Activated naive CD8-positive, alpha-beta T cell treated with anti-CD3 and anti-CD28 coated beads, Interleukin-2, amount 10 ng/mL, durations not matched to agents 7 days and 5 days (primary cell): Measurements from ENCODE around the gene KCNA5. TPM values are rescaled to one million over a fixed set of nuclear protein-coding genes. Genes with fewer than 3 reads are reported as not detected.

ENCODE experiments used
- ATAC-seq: fragments of 150-1000 bp; cut with Tn5 transposase; one replicate; pipeline ENCODE4 v1.10.0; 2021; ENCODE audit warnings: low read depth, moderate library complexity
- POLR2A ChIA-PET: fragments of 350-600 bp; sonication (Branson Sonifier 250); formaldehyde crosslinking; loops from one replicate; lab custom pipeline; 2021; ENCODE audit warnings: antibody characterized with exemption; lab: Charles Lee
- DNase-seq: peaks from one replicate; pipeline ENCODE4 v3.0.0; 2021
- H3K27ac Mint-ChIP-seq: one replicate; pipeline ENCODE4 v1.8.0; 2022; ENCODE audit warnings: mild to moderate bottlenecking, mixed read lengths
- H3K27me3 Mint-ChIP-seq: one replicate; pipeline ENCODE4 v1.8.0; 2022; ENCODE audit warnings: mild to moderate bottlenecking, moderate library complexity, mixed read lengths
- H3K36me3 Mint-ChIP-seq: one replicate; pipeline ENCODE4 v1.8.0; 2021; ENCODE audit warnings: mild to moderate bottlenecking, mixed read lengths
- H3K4me1 Mint-ChIP-seq: one replicate; pipeline ENCODE4 v1.8.0; 2021; ENCODE audit warnings: mixed read lengths
- H3K4me3 Mint-ChIP-seq: one replicate; pipeline ENCODE4 v1.8.0; 2022; ENCODE audit warnings: mild to moderate bottlenecking, moderate library complexity, mixed read lengths
- H3K9me3 Mint-ChIP-seq: one replicate; pipeline ENCODE4 v1.8.0; 2021; ENCODE audit warnings: mixed read lengths
- total RNA-seq, 2 experiments: library from RNA; stranded (reverse); gene quantifications; one replicate each; pipeline ENCODE4 v1.2.3, GENCODE V29; 2021

The KCNA5 gene
- total RNA-seq, 2 experiments from 2014 or later: not detected

GRCh38 chr12:5016526-5016925 lies 27.2 kb upstream of the KCNA5 start:
- Mint-ChIP-seq H3K36me3 (no peaks in the 10 kb centered on the region), H3K4me3 (no peak overlapping the region), H3K27ac (no peak overlapping the region), H3K9me3 (no peaks in the 10 kb centered on the region), H3K27me3 (peaks cover 18% of the 10 kb centered on the region), H3K4me1 (no peaks in the 10 kb centered on the region)
- no peak for ATAC-seq
- no peak for DNase-seq
- POLR2A ChIA-PET: no interaction called here

- Mint-ChIP-seq H3K9me3 (no peaks in the 10 kb centered on the region), H3K27ac (no peak overlapping the region), H3K4me3 (no peak overlapping the region), H3K4me1 (no peaks in the 10 kb centered on the region), H3K27me3 (peaks cover 8% of the 10 kb centered on the region), H3K36me3 (no peaks in the 10 kb centered on the region)
- POLR2A ChIA-PET: no interaction called here
- DNase-seq: no peak
- no peak for ATAC-seq
These were observed 25.9 kb upstream of the KCNA5 start for GRCh38 chr12:5017638-5018348.

GRCh38 chr12:5018677-5019076 lies 25.0 kb upstream of the KCNA5 start:
- Mint-ChIP-seq H3K4me1 (no peaks in the 10 kb centered on the region), H3K9me3 (no peaks in the 10 kb centered on the region), H3K36me3 (no peaks in the 10 kb centered on the region), H3K27me3 (no peaks in the 10 kb centered on the region), H3K27ac (no peak overlapping the region), H3K4me3 (no peak overlapping the region)
- DNase-seq: no peak
- POLR2A ChIA-PET: no interaction called here
- no peak for ATAC-seq

- Mint-ChIP-seq H3K4me3 (no peak overlapping the region), H3K4me1 (no peaks in the 10 kb centered on the region), H3K27me3 (peaks cover 17% of the 10 kb centered on the region), H3K9me3 (no peaks in the 10 kb centered on the region), H3K36me3 (no peaks in the 10 kb centered on the region), H3K27ac (no peak overlapping the region)
- POLR2A ChIA-PET: no interaction called here
- DNase-seq (no peak), ATAC-seq (no peak)
These were observed 21.7 kb upstream of the KCNA5 start for GRCh38 chr12:5022025-5022424.

- ATAC-seq: peak; percentile 56
- no peaks in the 10 kb centered on the region for H3K4me1 Mint-ChIP-seq
- no peaks in the 10 kb centered on the region for H3K9me3 Mint-ChIP-seq
- DNase-seq: peak; percentile 57
- no peak overlapping the region for H3K27ac Mint-ChIP-seq
- POLR2A ChIA-PET: no interaction called here
- no peaks in the 10 kb centered on the region for H3K36me3 Mint-ChIP-seq
- peaks cover 22% of the 10 kb centered on the region for H3K27me3 Mint-ChIP-seq
- no peak overlapping the region for H3K4me3 Mint-ChIP-seq
These were observed 21.1 kb upstream of the KCNA5 start for GRCh38 chr12:5022465-5023061.

- Mint-ChIP-seq H3K4me3 (no peak overlapping the region), H3K27me3 (peaks cover 25% of the 10 kb centered on the region), H3K36me3 (no peaks in the 10 kb centered on the region), H3K9me3 (no peaks in the 10 kb centered on the region), H3K4me1 (no peaks in the 10 kb centered on the region), H3K27ac (no peak overlapping the region)
- POLR2A ChIA-PET: no interaction called here
- no peak for DNase-seq
- no peak for ATAC-seq
These were observed 19.8 kb upstream of the KCNA5 start for GRCh38 chr12:5023842-5024241.

GRCh38 chr12:5026342-5026938 lies 17.2 kb upstream of the KCNA5 start:
- DNase-seq (no peak), ATAC-seq (no peak)
- peaks cover 25% of the 10 kb centered on the region for H3K27me3 Mint-ChIP-seq
- no peaks in the 10 kb centered on the region for H3K36me3 Mint-ChIP-seq
- H3K4me1 Mint-ChIP-seq: no peaks in the 10 kb centered on the region
- H3K27ac Mint-ChIP-seq: no peak overlapping the region
- POLR2A ChIA-PET: no interaction called here
- no peaks in the 10 kb centered on the region for H3K9me3 Mint-ChIP-seq
- H3K4me3 Mint-ChIP-seq: no peak overlapping the region

- H3K4me1 Mint-ChIP-seq: no peaks in the 10 kb centered on the region
- H3K4me3 Mint-ChIP-seq: no peak overlapping the region
- H3K9me3 Mint-ChIP-seq: no peaks in the 10 kb centered on the region
- POLR2A ChIA-PET: no interaction called here
- DNase-seq (no peak), ATAC-seq (no peak)
- H3K36me3 Mint-ChIP-seq: no peaks in the 10 kb centered on the region
- peaks cover 25% of the 10 kb centered on the region for H3K27me3 Mint-ChIP-seq
- H3K27ac Mint-ChIP-seq: no peak overlapping the region
These were observed 16.4 kb upstream of the KCNA5 start for GRCh38 chr12:5027046-5027821.

GRCh38 chr12:5030066-5030465 lies 13.6 kb upstream of the KCNA5 start:
- Mint-ChIP-seq H3K27me3 (peaks cover 21% of the 10 kb centered on the region), H3K4me1 (peaks cover 3% of the 10 kb centered on the region), H3K4me3 (no peak overlapping the region), H3K27ac (no peak overlapping the region), H3K36me3 (no peaks in the 10 kb centered on the region), H3K9me3 (no peaks in the 10 kb centered on the region)
- DNase-seq (no peak), ATAC-seq (no peak)
- POLR2A ChIA-PET: no interaction called here

- peaks cover 3% of the 10 kb centered on the region for H3K4me1 Mint-ChIP-seq
- H3K4me3 Mint-ChIP-seq: no peak overlapping the region
- POLR2A ChIA-PET: no interaction called here
- peaks cover 15% of the 10 kb centered on the region for H3K27me3 Mint-ChIP-seq
- no peaks in the 10 kb centered on the region for H3K36me3 Mint-ChIP-seq
- H3K9me3 Mint-ChIP-seq: no peaks in the 10 kb centered on the region
- no peak for DNase-seq
- no peak for ATAC-seq
- H3K27ac Mint-ChIP-seq: no peak overlapping the region
These were observed 12.4 kb upstream of the KCNA5 start for GRCh38 chr12:5031242-5031641.

- ATAC-seq (no peak), DNase-seq (no peak)
- no peak overlapping the region for H3K27ac Mint-ChIP-seq
- H3K4me1 Mint-ChIP-seq: peaks cover 3% of the 10 kb centered on the region
- H3K9me3 Mint-ChIP-seq: no peaks in the 10 kb centered on the region
- no peak overlapping the region for H3K4me3 Mint-ChIP-seq
- H3K36me3 Mint-ChIP-seq: no peaks in the 10 kb centered on the region
- POLR2A ChIA-PET: no interaction called here
- H3K27me3 Mint-ChIP-seq: peaks cover 10% of the 10 kb centered on the region
These were observed 11.7 kb upstream of the KCNA5 start for GRCh38 chr12:5031958-5032357.

GRCh38 chr12:5032821-5033220 lies 10.9 kb upstream of the KCNA5 start:
- POLR2A ChIA-PET: no interaction called here
- Mint-ChIP-seq H3K9me3 (no peaks in the 10 kb centered on the region), H3K4me3 (no peak overlapping the region), H3K27me3 (peaks cover 2% of the 10 kb centered on the region), H3K4me1 (peaks cover 3% of the 10 kb centered on the region), H3K27ac (no peak overlapping the region), H3K36me3 (no peaks in the 10 kb centered on the region)
- no peak for DNase-seq
- no peak for ATAC-seq

GRCh38 chr12:5033883-5034282 lies 9.8 kb upstream of the KCNA5 start:
- ATAC-seq: no peak
- peaks cover 3% of the 10 kb centered on the region for H3K4me1 Mint-ChIP-seq
- no peaks in the 10 kb centered on the region for H3K9me3 Mint-ChIP-seq
- H3K27me3 Mint-ChIP-seq: peaks cover 8% of the 10 kb centered on the region
- no peaks in the 10 kb centered on the region for H3K36me3 Mint-ChIP-seq
- POLR2A ChIA-PET: no interaction called here
- no peak for DNase-seq
- H3K4me3 Mint-ChIP-seq: no peak overlapping the region
- no peak overlapping the region for H3K27ac Mint-ChIP-seq
